GM21367 (cell line): Measurements from ENCODE around the gene ENDOU.
"Not testable (repeated sequence)": the region's sequence is repeated elsewhere in the genome, so short reads cannot be mapped to it uniquely, and the experiment has no call there.

ENCODE experiments used
- ATAC-seq: cut with Tn5 transposase; IDR thresholded peaks from one replicate; pipeline ENCODE4 v1.9.1; 2021; ENCODE audit not compliant: unreplicated experiment

ENDOU gene

DNA sequence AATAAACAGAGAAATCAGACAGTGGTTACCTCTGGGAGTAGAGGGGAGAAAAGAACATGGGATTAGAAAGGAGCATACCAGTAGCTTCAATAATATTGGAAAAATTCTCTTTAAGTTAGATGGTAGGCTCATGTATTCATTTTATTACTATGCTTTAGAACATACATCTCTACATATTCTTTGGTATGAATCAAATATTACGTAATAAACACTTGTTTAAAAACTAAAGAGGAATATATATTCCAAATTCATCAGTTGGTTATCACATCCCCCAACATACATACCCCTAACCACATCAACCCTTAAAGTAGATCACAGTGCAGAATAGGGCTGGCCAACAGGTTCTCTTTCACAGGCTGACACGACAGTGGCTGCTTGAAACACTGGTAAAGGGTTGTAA, 25.0 kb downstream of the ENDOU start:
- no peak for ATAC-seq

DNA sequence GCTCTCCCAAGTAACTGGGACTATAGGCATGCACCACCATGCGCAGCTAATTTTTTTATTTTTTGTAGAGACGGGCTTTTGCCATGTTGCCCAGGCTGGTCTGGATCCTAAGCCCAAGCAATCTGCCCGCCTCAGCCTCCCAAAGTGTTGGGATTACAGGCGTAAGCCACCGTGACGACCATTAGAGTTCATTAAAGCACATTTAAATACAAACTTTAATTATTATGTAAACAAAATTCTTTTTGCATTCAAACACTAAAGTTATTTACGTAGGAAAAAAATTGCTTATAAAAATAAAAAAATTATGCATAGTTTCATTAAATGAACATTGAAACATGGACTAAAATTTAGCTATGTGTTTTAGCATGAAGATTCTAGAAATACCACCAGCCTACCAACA, 26.7 kb downstream of the ENDOU start:
- no peak for ATAC-seq

DNA sequence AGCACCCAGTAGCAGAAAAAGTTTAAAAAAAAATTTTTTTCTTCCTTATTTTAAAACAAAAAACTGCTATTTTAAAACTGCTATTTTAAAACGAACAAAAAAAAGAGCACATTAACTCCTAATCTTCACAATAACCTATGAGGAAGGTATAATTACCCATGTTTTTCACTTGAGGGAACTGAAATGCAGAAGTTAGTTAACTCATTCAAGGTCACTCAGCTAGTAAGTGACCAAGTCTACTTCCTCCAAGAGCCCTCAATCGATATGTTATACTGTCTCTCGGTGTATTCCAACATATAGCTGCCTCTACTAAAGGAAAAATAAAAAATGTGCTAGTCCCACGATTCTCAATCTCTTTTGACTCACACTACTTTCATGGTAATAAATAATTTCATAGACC, 27.2 kb downstream of the ENDOU start:
- no peak for ATAC-seq

DNA sequence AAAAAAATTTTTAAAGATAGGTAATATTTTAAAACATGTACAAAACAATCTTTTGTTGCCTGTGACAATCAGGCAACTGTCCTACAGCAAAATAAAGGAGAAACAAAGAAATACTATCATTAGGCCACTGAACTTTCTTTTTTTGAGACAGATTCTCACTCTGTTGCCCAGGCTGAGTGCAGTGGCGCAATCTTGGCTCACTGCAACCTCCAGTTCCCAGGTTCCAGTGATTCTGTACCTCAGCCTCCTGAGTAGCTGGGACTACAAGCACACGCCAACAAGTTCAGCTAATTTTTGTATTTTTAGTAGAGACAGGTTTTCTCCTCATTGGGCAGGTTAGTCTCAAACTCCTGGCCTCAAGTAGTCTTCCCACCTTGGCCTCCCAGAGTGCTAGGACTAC, 36.1 kb downstream of the ENDOU start:
- ATAC-seq = no peak

DNA sequence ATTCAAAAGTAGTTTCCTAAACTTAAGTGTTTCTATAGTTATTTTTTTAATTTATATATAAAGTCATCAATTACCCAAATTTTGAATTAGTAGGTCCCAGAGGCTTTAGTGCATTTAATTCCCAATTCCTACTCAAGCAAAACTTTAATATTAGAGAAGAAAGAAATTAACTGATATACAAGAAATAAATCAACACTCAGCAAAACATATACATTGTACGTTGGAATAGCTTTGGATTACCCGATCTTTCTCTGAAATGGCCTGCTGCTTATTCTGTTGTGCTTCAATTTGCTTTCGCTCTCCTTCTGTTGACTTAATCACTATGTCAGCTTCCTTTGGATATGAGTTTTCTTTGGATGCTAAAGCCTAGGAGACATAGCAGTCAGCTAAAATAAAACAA, 37.7 kb downstream of the ENDOU start:
- no peak for ATAC-seq

DNA sequence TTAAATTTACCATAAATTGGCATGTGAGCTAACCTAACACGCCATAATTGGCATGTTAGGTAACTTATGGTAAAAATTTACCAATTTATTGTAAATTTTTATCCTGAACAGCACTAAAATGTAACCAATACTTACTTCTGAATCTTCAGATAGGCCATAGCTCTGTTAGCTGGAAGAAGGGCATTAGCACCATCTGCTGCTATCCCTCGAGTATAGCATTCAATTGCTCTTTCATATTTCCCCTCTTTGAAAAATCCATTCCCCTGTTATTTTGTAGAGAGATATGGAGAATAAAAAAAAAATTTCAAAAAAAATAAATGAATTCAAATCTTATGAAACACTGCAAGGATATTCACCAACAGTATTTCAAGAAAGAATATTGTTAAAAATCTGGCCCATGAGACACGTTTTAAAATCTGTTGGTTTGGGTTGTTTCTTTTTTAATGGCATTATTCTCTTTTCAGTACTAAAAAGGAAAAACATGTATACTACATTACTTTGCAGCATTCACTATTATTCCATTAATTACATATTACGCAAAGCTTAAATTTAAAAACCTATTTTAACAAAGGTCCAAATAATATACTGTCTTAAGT, 38.5 kb downstream of the ENDOU start:
- no peak for ATAC-seq

DNA sequence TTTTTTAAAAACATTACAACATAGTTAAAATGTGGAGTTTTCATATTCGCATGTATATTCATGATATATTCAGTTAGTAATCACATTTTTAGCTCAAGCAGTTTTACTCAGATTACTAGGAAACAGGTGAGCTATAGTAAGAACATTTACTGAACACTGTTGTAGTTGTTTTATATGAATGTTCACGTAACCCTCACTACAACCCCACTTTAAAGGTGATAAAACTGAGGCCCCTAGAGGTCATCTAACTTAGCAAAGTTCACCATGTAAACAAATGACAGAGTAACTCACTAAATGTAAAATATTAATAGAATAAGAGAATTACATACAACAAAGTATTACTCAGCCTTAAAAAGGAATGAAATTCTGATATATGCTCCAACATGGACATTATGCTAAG, 45.5 kb downstream of the ENDOU start:
- ATAC-seq = no peak

DNA sequence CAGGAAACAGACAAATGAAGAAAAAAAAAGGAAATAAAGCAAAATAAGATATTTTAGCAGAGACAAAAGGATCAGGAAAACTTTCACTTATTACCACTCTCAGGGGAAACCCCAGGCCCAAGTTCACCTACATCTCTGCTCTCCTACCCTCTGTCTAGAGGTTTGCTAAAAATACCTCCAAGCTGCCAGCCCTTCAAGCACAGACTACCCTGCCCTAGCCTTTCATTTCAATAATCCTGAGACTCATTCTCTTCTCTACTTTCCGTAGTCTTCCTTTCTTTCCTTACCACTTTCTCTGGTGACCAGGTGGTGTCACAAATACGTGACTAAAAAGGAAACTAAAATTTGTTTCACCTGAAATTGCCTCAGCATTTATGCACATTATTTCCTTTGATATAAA, 53.2 kb downstream of the ENDOU start:
- no peak for ATAC-seq

DNA sequence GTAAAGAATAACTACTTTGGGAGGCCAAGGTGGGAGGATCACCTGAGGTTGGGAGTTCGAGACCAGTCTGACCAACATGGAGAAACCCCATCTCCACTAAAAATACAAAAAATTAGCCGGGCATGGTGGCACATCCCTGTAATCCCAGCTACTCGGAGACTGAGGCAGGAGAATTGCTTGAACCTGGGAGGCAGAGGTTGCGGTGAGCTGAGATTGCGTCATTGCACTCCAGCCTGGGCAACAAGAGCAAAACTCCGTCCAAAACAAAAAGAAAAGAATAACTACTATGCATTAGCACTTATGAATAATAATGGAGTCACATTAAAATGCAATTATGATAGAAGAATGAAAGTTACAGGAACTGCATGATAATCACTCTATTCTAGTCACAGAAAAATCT, 57.4 kb downstream of the ENDOU start:
- not testable (repeated sequence) for ATAC-seq
